Mesendoderm (in vitro differentiated cells): ENCODE data around the gene TCF7L2.

Experiments
- DNase-seq: peaks from one replicate; pipeline ENCODE4 v3.0.0; 2013
- H2AK5ac ChIP-seq: 2 replicates; pipeline ENCODE4 v1.6.1; 2013; ENCODE audit warnings: low read length, inconsistent platforms
- H2BK120ac ChIP-seq: 2 replicates; pipeline ENCODE4 v1.6.1; 2013; ENCODE audit warnings: low read depth, mild to moderate bottlenecking, low read length, moderate library complexity, mixed read lengths
- H2BK15ac ChIP-seq: replicated peaks from 2 replicates; pipeline ENCODE4 v1.6.1; 2013; ENCODE audit warnings: low read depth, mild to moderate bottlenecking, moderate library complexity
- H2BK5ac ChIP-seq: 2 replicates; pipeline ENCODE4 v1.6.1; 2013; ENCODE audit warnings: low read length, inconsistent platforms
- H3K18ac ChIP-seq: 2 replicates; pipeline ENCODE4 v1.6.1; 2013; ENCODE audit warnings: mild to moderate bottlenecking, low read length, mixed read lengths
- H3K23ac ChIP-seq: one replicate; pipeline ENCODE4 v1.6.1; 2013; ENCODE audit warnings: low read length
- H3K27ac ChIP-seq: 2 replicates; pipeline ENCODE4 v1.5.1; 2013; ENCODE audit warnings: low read depth, mild to moderate bottlenecking, inconsistent platforms, low read length, moderate library complexity
- H3K27me3 ChIP-seq: 2 replicates; pipeline ENCODE4 v1.6.1; 2013; ENCODE audit warnings: low read length, control low read depth, mild to moderate bottlenecking, inconsistent platforms; ENCODE audit not compliant: insufficient read depth, poor library complexity
- H3K36me3 ChIP-seq: 2 replicates; pipeline ENCODE4 v1.6.1; 2013; ENCODE audit warnings: low read length, inconsistent platforms; ENCODE audit not compliant: control insufficient read depth, insufficient read depth
- H3K4ac ChIP-seq: one replicate; pipeline ENCODE4 v1.6.1; 2013; ENCODE audit warnings: low read depth, mild to moderate bottlenecking, low read length, moderate library complexity
- H3K4me1 ChIP-seq: 2 replicates; pipeline ENCODE4 v1.6.1; 2013; ENCODE audit warnings: low read depth, low read length, inconsistent platforms; ENCODE audit not compliant: control insufficient read depth
- H3K4me2 ChIP-seq: 2 replicates; pipeline ENCODE4 v1.6.1; 2013; ENCODE audit warnings: low read length
- H3K4me3 ChIP-seq: 2 replicates; pipeline ENCODE4 v1.5.1; 2013; ENCODE audit warnings: mild to moderate bottlenecking, low read length
- H3K56ac ChIP-seq: one replicate; pipeline ENCODE4 v1.6.1; 2013; ENCODE audit warnings: low read length
- H3K79me1 ChIP-seq: 2 replicates; pipeline ENCODE4 v1.6.1; 2013; ENCODE audit warnings: low read length, inconsistent platforms
- H3K79me2 ChIP-seq: 2 replicates; pipeline ENCODE4 v1.6.1; 2013; ENCODE audit warnings: mild to moderate bottlenecking, low read length; ENCODE audit not compliant: control insufficient read depth, insufficient read depth
- H3K9ac ChIP-seq: 2 replicates; pipeline ENCODE4 v1.6.1; 2013; ENCODE audit warnings: low read length, inconsistent platforms
- H4K5ac ChIP-seq: one replicate; pipeline ENCODE4 v1.6.1; 2013; ENCODE audit warnings: low read length
- H4K8ac ChIP-seq: one replicate; pipeline ENCODE4 v1.6.1; 2013; ENCODE audit warnings: low read depth, mild to moderate bottlenecking, control low read depth, low read length, moderate library complexity
- WGBS: extraction: QIAGEN DNeasy Blood & Tissue Kit; methylation state at CpG from one replicate; pipeline ENCODE4 v1.1.7; 2013; ENCODE audit warnings: low lambda C conversion rate, missing lambda C conversion rate; ENCODE audit not compliant: insufficient coverage; ENCODE audit errors: extremely low coverage; 5-methylcytosine and 5-hydroxymethylcytosine counted together

The TCF7L2 gene

DNA sequence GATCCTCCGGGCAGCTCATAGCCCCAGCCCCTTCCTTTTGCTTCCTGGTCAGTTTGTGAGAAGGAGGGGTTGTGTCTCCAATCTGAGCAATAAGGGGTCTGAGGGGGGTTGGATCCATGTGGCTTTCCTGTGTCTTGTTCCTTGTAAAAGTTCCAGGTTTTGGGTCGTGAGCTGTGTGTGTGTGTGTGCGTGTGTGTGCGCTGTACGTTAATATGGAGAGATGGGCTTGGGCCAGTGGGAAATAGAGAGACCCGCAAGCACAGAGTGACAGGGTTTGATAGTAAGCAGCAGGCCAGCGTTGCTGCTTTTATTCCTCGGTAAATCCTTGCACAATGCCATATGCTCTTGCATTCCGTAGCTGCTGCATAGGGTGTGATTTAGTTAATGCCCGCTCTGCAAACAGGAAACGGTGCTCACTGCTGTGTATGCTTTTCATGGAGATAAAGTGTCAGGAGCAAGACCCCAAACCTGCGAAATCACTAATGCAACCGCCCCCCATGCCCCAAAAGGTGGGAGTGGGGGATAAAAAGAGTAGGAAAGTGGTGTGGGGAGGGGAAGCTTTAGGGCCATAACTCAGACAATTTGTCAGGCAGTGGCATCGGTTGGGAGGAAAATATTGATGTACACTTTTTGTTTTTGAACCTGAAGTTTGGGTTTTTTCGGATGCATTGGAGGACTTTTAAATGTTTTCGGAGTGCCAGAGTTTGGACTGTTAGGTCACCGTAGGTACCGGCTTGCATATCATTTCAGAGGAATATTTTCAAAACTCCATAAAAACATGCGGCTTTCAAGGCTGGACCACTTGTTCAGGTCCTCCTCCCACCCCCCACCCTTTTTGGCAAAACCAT is 108.7 kb downstream of the TCF7L2 start:
- Histone ChIP-seq H3K27ac (peak overlapping the region; percentile 80), H3K79me2 (peaks cover 24% of the 10 kb centered on the region), H3K4me1 (peaks cover 56% of the 10 kb centered on the region), H3K4me2 (no peak overlapping the region), H2BK5ac (peak overlapping the region; percentile 12), H3K9ac (peak overlapping the region; percentile 17), H2BK120ac (peak overlapping the region; percentile 92), H3K27me3 (no peaks in the 10 kb centered on the region), H3K79me1 (peaks cover 5% of the 10 kb centered on the region), H3K4me3 (no peak overlapping the region), H2BK15ac (no peak overlapping the region), H2AK5ac (peak overlapping the region; percentile 0), H3K36me3 (no peaks in the 10 kb centered on the region), H4K5ac (no peak overlapping the region), H3K18ac (peak overlapping the region; percentile 94), H3K4ac (peak overlapping the region; percentile 82), H4K8ac (peak overlapping the region; percentile 31), H3K23ac (no peak overlapping the region), H3K56ac (peak overlapping the region; percentile 34)
- peak; percentile 87 for DNase-seq
- WGBS: no CpG with 5 or more reads among the region's 19 CpGs

DNA sequence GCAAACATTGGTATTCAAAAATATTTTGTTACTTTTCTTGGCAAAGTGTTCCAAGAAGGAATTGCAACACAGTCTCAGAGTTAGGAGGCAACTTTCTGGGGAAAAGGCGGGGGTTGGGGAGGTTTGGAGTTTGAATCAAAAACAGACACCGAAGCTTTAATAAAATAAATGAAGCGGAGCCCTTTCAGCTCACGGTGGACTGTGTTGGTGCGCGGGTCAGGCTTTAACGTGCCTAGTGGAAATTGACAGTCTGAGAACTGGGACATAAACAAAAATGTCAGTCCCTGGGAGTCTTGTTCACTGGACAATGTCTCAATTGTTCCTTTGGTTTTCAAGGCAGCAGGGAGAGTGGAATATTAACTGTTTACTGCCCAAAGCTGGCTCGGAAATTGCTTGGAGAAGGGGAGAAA is 109.3 kb downstream of the TCF7L2 start:
- H3K79me2 ChIP-seq: peaks cover 24% of the 10 kb centered on the region
- peak overlapping the region; percentile 48 for H3K9ac ChIP-seq
- H3K18ac ChIP-seq: peak overlapping the region; percentile 94
- H3K27ac ChIP-seq: peak overlapping the region; percentile 80
- H3K4ac ChIP-seq: peak overlapping the region; percentile 78
- DNase-seq: peak; percentile 16
- H2BK120ac ChIP-seq: peak overlapping the region; percentile 92
- H3K4me3 ChIP-seq: no peak overlapping the region
- WGBS: no CpG with 5 or more reads among the region's 8 CpGs
- no peak overlapping the region for H3K4me2 ChIP-seq
- H4K8ac ChIP-seq: peak overlapping the region; percentile 31
- H2BK15ac ChIP-seq: peak overlapping the region; percentile 97
- no peak overlapping the region for H3K23ac ChIP-seq
- H4K5ac ChIP-seq: no peak overlapping the region
- H3K27me3 ChIP-seq: no peaks in the 10 kb centered on the region
- peak overlapping the region; percentile 76 for H2BK5ac ChIP-seq
- H3K36me3 ChIP-seq: no peaks in the 10 kb centered on the region
- H3K79me1 ChIP-seq: peaks cover 5% of the 10 kb centered on the region
- H3K56ac ChIP-seq: peak overlapping the region; percentile 34
- H3K4me1 ChIP-seq: peaks cover 61% of the 10 kb centered on the region
- H2AK5ac ChIP-seq: peak overlapping the region; percentile 57

DNA sequence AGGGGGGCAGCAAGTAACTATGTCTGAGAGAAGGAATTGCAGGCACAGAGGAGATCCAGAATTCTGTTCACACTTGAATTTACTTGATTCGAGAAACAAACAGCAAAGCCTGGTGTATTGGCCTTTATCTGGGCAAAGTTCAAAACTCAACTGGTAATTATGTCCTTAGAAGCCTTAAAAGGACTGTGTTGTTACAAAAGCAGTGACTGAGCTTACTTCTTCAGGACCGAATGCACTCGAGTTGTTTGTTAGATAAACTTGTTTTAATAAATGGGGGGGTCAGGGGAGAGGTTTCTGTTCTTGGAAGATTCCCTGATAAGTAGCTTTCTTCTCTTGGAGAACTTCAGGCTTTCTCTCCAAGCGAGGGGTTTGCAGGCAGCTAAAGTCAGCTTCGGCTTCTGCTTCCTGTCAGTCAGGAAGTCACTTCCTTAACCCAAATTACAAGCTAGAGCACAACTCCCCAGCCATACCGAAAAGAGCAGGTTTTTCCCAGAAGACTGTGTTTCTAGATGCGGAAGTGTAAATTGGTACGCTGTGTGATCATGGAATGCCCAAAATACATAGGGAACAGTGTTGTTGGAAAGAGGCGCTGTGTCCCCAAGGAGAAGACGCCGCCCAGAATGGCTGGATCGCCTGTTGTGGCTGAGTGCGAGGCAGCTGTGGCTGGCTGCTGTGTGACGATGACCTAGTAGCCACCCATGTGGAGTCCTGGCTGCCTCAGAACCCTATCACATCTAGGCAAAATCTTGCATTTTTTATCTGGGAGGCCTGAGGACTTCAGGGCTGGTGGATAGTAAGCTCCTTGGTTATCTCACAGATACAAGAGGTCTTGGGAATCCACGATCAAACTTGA is 110.4 kb downstream of the TCF7L2 start:
- Histone ChIP-seq H4K8ac (no peak overlapping the region), H3K23ac (no peak overlapping the region), H3K4me2 (no peak overlapping the region), H3K27ac (peak overlapping the region; percentile 52), H3K27me3 (no peaks in the 10 kb centered on the region), H3K79me1 (peaks cover 6% of the 10 kb centered on the region), H3K36me3 (no peaks in the 10 kb centered on the region), H3K18ac (peak overlapping the region; percentile 78), H3K4me1 (peaks cover 63% of the 10 kb centered on the region), H3K56ac (peak overlapping the region; percentile 72), H3K4ac (peak overlapping the region; percentile 41), H3K9ac (peak overlapping the region; percentile 37), H2BK5ac (peak overlapping the region; percentile 70), H2BK15ac (no peak overlapping the region), H4K5ac (no peak overlapping the region), H2BK120ac (no peak overlapping the region), H2AK5ac (peak overlapping the region; percentile 40), H3K4me3 (no peak overlapping the region), H3K79me2 (peaks cover 29% of the 10 kb centered on the region)
- WGBS: no CpG with 5 or more reads among the region's 15 CpGs
- DNase-seq: peak; percentile 89

GRCh38 chr10:113061054-113061430 is 111.0 kb downstream of the TCF7L2 start:
- no peak overlapping the region for H4K5ac ChIP-seq
- H3K4me3 ChIP-seq: no peak overlapping the region
- H3K27ac ChIP-seq: no peak overlapping the region
- peak overlapping the region; percentile 30 for H2BK120ac ChIP-seq
- no peaks in the 10 kb centered on the region for H3K36me3 ChIP-seq
- peak overlapping the region; percentile 8 for H3K18ac ChIP-seq
- no peak overlapping the region for H3K9ac ChIP-seq
- peak overlapping the region; percentile 49 for H2BK5ac ChIP-seq
- WGBS: no CpG with 5 or more reads among the region's 7 CpGs
- H2AK5ac ChIP-seq: no peak overlapping the region
- peak overlapping the region; percentile 56 for H3K56ac ChIP-seq
- peak overlapping the region; percentile 41 for H3K4ac ChIP-seq
- H3K4me1 ChIP-seq: peaks cover 63% of the 10 kb centered on the region
- H4K8ac ChIP-seq: no peak overlapping the region
- H3K27me3 ChIP-seq: no peaks in the 10 kb centered on the region
- DNase-seq: no peak
- no peak overlapping the region for H3K4me2 ChIP-seq
- no peak overlapping the region for H2BK15ac ChIP-seq
- H3K23ac ChIP-seq: peak overlapping the region; percentile 25
- H3K79me1 ChIP-seq: peaks cover 8% of the 10 kb centered on the region
- peaks cover 30% of the 10 kb centered on the region for H3K79me2 ChIP-seq

DNA sequence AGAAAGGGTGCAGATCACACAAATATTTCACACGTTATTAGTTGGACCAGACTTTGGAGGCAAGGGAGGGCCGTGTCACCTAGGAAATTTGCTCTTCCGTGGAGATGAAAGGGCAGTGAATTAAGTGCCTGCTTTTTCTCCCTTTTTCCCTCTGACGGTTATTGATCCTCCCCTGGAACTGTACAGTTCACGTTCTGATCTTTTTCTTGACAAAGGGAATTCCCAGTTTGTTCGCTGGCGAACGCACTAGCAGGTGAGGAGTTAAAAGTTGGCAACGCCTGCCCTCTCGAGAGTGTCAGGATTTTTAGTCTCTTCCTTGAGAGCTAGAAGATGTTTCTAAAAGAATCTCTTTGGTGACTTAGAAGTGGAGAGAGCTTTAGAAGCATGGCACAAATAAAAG is 111.5 kb downstream of the TCF7L2 start:
- WGBS: no CpG with 5 or more reads among the region's 10 CpGs
- H3K4me1 ChIP-seq: peaks cover 60% of the 10 kb centered on the region
- DNase-seq: no peak
- H4K8ac ChIP-seq: no peak overlapping the region
- peaks cover 27% of the 10 kb centered on the region for H3K79me2 ChIP-seq
- no peak overlapping the region for H2AK5ac ChIP-seq
- no peak overlapping the region for H3K9ac ChIP-seq
- no peaks in the 10 kb centered on the region for H3K36me3 ChIP-seq
- H3K56ac ChIP-seq: peak overlapping the region; percentile 56
- no peak overlapping the region for H3K4me3 ChIP-seq
- H3K79me1 ChIP-seq: peaks cover 8% of the 10 kb centered on the region
- no peak overlapping the region for H2BK15ac ChIP-seq
- no peak overlapping the region for H3K4me2 ChIP-seq
- H2BK5ac ChIP-seq: no peak overlapping the region
- H2BK120ac ChIP-seq: no peak overlapping the region
- H3K4ac ChIP-seq: peak overlapping the region; percentile 41
- H3K18ac ChIP-seq: no peak overlapping the region
- no peak overlapping the region for H3K23ac ChIP-seq
- no peak overlapping the region for H3K27ac ChIP-seq
- no peak overlapping the region for H4K5ac ChIP-seq
- no peaks in the 10 kb centered on the region for H3K27me3 ChIP-seq
